Glomerular visceral epithelial cell (primary cell): ENCODE results near the gene LIMD2.
A peak's percentile ranks its signal among the peaks of the same experiment; 100 is the strongest.

Experiments
- DNase-seq: peaks from one replicate; pipeline ENCODE4 v3.0.0-alpha.2; 2016; ENCODE audit errors: extremely low spot score

LIMD2 gene

DNA sequence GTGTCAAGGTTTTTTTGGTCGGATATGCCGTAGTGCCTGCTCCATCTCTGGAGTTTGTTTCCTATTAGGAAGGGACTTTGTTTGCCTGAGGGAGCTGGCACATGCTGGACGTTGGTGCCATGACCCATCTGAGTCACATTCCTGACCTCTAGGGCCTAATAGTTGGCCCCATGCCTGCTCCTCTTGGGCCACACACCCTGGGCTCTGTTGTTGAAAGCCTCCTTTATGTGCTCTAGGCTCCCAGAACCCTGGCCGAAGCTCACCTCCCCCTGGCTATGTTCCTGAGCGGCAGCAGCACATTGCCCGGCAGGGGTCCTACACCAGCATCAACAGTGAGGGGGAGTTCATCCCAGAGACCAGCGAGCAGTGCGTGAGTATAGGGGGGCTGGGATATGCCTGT lies 18.4 kb downstream of the LIMD2 start:
- no peak for DNase-seq

DNA sequence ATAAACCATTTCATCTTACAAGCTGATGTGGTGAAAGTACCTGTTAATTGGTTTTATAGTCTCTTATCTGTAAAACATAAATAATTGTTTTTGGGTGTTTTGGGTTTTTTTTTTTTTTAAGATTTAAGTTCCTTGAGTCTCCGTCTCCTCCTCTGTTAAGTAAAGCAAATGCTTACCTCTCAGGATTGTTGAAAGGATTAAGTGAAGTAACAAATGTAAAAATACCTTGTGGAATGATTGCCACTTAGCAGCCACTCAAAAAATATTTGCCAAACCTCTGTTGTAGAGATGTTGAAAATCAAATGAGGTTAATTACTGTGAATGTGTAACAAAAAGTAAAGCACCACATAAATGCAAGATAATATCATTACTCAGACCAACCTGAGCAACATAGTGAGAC lies 19.2 kb downstream of the LIMD2 start:
- no peak for DNase-seq

DNA sequence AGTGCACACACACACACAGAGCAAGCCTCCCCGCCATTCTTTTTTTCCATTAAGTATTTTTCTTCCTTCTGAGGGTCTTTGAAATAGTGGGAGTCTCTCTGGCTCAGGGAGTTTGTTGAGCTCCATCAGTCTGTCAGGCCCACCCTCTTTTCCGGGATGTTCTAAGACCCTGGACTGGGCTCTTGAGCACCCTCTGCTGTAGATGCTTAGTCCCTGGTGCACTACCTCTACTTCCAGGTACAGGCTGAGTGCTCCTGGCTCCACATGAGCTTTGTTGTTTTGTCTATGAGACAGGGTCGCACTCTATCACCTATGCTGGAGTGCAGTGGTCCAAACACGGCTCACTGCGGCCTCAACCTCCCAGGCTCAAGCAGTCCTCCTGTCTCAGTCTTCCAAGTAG lies 20.7 kb downstream of the LIMD2 start:
- DNase-seq, result no peak

DNA sequence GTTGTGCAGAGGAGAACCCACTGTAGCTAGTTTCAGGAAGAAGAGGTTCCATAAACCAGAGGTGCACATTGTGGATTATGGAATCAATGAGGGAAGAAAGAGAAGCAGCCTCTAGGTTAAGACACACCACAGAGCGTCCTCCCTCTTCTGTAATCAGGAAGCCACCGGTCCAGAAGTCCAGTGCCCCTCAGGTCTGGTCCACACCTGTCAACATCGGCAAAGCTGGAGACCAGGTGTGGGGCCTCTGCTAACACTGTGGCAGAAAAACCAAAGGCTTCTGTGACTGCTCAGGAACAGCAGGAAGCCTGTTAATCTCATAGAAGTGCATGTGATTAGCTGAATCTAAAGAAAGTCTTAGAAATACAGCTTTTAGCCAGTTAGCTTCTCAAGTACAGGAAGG lies 23.3 kb downstream of the LIMD2 start:
- DNase-seq, result no peak

DNA sequence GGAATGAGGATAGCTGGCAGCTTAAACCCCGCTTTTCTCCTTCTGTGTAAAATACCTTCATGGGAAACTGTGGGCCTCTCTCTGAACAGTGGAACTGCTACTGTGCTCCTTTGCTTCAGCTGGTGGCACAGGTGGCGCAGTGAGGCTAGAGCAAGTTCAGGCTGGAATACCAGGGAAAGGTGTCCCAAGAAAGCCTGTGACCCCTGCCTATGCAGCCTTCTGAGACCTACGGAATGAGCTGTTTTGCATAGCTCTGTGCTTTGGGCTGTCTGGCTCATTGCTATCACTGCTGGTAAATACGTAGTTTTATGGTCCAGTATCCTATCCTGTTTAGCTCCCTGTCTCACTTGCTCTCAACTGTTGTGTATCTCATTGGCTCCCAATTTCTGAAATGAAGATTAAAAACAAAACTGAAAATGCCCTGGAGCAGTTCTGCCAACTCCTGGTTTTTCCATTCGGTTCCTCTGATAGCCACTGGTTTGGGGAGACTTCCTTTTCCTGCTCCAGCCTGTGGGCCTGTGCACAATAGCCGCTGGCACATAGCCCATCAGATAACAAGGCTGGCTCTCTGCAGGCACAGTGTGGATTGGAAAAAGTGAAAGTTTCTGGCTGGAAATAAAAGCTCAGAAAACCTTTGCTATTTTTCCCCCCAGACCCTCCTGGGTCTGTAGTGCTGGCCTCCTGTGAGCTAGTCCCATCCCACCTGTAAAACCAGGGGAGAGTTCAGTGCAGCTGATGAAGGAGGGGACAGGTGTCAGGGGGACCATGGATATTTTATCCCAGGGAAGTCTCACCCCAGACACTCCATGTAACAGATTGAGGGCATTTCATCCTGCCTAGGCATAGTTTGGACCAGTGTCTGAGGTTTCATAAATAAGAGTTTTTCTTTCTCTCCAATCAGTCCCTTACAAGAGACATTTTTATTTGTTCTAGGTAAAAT lies 24.0 kb downstream of the LIMD2 start:
- DNase-seq, result peak; percentile 85

DNA sequence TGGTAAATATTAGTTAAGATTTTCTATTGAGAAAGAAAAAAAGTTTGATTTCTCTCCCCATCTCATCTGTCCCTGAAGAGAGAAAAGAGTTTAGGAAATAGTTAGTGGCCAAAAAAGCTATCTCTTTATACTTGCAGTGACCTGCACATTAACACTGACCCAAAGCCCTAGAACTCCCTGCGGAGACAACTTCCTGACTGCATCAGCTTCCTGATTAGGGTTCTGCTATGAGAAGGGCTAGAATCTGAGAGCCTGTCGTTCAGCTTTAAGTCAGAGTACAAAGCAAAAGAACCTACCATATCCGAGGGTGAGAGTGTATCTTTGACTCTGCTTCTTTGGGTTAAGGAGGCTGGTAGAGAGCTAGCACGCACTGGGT lies 24.7 kb downstream of the LIMD2 start:
- no peak for DNase-seq

DNA sequence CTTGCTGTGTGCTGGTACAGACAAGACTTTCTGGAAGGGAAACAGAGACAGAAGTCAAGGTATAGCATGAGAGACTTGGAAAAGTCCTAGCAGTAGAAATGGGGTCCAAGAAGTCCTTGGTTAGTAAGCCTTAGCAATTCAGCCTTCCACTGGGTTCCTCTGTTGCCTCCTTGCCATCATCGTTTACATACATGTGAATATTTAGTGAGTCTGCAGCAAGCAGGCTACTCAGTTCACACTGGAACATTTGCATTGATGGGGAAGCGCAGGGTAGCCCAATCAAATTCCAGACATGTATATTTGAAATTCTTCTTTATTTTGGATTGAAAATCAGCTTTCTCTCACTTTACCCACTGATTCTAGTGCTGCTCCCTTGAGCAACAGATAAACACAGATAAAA lies 27.1 kb downstream of the LIMD2 start:
- DNase-seq, result no peak

DNA sequence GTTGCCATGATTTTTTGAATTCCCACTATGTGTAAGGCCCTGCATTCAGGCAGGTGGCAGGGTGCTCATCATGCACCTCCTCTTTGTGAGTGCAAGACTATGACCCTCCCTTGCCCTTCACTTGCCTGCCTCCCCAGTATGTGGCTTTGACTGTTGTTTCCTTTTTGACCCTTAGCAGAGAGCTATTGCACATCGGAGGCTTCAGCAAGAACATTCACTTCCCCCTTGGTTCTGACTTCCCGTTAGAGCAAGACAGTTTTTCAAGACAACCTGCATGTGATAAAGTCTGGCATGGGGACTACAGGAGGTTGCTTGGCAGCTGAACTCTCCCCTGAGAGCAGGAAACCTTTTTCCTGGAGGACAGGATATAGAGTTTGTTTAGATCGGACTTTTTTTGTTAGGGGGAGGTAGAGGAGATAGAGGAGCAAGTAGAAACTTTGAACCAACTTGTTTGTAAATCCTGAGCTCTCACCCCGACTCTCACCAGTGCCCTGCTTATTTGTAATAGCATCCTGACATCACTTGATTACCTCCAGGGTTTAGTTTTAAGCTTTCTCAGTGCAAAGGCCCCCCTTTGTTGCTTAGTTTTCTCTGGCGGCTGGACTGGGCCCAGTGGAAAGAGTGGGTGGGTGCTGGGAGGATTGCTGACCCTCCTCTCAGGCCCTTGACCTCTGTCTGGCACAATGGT lies 34.3 kb downstream of the LIMD2 start:
- DNase-seq, result no peak

DNA sequence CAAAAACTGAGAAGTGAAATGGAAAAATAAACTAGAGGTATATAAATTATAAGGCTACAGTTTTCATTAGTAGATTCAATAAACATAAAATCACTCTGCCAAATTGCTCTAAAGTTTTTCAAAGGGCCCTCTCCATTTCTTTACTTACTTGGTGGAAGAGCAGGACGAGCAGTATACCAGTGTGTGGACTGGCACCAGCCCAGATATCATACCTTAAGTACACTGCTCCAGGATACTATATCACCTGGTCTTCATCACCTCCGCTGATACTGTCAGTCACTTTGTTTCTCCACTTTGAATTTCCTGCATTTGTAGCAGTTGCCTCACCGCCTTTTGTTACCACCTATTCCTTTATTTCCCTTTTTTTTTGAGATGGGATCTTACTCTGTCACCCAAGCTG lies 40.1 kb downstream of the LIMD2 start:
- DNase-seq, result no peak

DNA sequence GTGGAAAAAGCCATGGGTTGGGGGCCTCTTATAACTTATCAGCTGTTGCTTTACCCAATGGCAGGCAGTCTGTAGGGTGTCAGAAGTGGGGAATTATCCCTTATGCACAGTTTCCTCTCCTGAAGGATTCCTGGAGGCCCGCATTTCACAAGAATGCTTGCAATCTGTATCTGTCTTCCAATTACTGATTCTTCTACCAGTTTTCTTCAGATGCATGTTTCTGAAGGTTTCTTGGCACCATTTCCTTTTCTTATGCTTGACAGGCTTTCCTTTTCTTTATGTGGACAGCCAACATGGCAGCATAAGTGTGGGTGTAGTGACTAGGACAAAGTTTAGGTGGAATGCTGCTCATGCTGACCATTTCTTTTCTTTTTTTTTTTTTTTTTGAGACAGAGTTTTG lies 41.6 kb downstream of the LIMD2 start:
- DNase-seq, result no peak

DNA sequence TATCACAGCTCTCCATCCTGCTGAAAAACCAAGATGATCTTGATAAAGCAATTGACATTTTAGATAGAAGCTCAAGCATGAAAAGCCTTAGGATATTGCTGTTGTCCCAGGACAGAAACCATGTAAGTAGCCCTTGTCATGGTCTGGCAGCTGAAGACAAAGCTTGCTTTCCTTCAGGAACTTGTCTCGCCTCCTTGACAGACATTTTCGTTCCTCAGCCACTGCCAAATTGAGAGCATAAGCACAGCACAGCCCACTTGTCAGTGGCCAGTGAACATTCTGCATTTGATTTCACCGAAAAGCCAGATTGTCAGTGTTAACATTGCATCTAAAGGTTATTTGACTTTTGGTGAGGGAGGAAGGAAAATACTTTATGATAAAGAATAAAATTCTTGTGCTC lies 42.1 kb downstream of the LIMD2 start:
- DNase-seq, result no peak

DNA sequence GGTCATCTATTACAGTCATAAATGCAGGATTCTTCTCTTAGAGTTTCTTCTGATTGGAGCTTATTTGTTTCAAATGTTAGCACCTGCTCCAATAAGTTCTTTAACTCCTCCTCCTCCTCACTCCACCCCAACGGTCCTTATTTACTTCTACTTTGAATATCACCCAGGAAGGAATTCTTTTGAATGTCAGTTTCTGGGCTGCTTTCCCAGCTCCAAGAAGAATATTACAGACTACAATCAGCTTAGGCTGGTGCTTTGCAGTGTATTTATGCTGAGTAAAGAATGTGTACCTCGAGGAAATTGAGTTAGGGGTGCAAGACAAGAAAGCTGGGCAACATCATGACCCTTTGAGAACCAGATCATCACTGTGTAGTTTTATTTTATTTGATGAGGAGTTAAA lies 46.9 kb downstream of the LIMD2 start:
- DNase-seq, result no peak

DNA sequence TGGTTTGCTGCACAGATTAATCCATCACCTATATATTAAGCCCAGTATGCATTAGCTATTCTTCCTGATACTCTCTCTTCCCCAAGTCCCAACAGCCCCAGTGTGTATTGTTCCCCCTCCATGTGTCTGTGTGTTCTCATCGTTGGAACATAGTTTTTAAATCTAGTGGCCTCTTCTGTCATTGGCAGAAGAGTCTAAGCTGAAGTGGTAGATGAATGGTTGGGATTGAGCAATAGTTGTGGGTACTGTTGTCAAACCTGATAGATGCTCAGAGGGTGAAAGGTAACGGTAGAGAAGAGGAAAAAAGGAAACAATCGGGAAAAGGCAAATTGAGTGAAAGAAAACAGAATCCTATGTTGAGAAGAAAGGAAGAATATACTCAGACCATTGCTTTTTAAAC lies 47.8 kb downstream of the LIMD2 start:
- no peak for DNase-seq

DNA sequence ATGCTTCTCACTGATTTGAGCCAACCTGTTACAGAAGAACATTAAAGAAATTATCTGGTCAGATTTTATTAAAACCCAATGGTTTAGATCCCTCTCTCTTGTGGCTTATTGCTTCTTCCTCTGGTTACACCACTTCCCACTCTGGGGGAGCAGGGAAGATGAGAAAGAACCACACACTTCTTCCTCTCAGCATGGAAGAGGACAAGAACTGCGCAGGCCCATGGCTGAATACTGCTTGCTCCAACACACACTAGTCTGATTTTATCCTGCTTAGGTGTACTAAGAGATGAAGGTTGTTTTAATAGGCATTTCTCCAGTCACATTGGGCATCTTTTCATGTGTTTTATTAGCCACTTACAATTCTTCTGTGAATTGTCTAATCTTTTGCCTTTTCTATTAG lies 50.1 kb downstream of the LIMD2 start:
- DNase-seq, result no peak

DNA sequence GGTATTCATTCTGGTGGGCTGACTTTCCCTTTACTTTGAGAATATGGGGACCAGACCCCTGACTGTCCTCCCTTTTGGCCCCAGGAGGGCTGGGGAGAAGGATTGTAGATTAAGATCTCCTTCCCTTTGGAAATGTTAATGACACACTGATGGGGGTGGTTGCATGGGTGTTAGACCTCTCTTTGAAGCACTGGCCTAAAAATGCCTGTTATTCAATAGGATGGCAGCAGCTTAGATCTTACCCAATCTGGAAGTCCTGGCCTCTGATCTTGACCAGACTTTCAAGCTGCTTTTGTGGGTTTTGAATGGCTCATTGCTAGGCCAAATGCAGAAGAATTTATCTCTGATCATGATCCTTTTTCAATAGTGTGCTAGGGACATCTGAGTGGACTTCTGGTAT lies 52.0 kb downstream of the LIMD2 start:
- DNase-seq, result no peak

DNA sequence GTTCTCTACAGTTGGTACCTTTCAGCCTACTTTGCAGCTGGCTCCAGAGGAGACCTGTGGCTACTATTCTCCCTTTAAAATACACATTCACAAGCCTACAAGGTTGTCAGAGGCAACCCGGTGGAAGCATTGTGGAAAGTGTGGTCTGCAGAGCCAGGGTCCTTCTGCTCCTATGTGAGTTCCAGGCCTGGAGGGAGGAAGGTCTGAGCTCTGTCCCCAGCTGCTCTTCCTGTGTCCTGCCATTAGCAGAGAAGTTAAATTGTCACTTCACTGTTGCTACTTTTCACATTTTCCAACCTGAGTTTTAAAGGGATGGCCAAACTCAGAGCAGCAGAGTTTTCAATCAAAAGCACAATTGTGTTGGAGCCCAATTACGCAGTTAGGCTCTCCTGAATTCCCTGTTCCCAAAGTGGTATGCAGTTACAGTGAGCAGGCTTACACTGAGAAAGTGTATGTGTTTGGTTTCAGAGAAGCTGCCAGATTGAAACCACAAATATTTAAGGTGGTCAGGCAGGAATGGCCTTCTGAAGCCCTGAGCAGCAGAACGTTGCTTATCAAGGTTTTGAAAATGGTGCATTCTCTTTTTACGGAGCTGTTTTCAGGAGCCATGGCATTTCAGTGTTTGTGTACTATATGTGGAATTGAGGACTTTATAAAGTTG lies 52.7 kb downstream of the LIMD2 start:
- peak; percentile 70 for DNase-seq

DNA sequence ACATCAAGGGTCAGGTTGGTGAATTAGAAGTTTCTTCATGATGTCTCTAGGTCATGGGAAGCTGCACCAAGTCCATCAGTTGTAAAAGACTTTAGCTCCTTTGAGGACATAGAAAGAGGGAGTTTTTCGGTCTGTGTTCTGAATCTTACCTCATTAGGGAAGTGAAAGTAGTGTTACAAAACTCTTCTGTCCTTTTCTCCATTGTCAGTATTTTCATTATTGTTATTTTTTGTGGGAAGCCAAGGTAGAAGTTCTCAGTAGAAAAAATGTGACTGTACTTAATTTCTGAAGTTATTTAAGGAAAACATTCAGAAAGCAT lies 53.5 kb downstream of the LIMD2 start:
- no peak for DNase-seq
